HG02970 (cell line): Measurements from ENCODE around the gene TMEM245.

Experiments used
- ATAC-seq: cut with Tn5 transposase; IDR thresholded peaks from one replicate; pipeline ENCODE4 v1.9.1; 2021; ENCODE audit warnings: mild to moderate bottlenecking, moderate library complexity, moderate number of reproducible peaks; ENCODE audit not compliant: unreplicated experiment, low FRiP score

The TMEM245 gene

DNA sequence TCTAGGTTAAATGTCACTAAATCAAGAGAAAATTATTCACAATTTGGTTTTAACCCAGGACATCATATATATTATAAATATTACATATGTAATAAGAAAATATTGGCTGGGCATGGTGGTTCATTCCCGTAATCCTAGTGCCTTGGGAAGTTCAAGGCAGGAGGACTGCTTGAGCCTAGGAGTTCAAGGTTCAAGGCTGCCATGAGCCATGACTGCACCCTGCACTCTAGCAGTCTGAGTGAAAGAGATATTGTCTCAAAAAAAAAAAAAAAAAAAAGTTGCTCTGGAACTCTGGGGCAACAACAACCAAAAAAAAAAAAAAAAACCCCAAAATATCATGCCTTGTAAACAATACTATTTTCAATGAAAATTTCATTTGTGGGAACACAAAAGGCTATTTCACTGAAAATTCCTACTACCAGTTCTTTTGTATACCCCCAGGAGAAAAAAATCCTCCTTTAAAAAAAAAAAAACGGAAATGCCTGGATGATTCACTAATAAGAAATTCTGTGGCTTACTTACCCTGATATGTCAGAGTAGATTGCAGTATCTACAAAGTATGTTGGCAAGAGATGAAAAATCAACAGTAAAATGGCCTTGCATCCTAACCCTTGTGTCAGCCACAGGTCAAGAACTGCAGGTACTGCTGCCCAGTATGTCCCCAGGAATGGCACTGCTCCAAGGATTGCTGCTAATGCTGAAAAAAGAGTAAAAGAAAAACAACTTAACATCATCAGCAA, 83.9 kb downstream of the TMEM245 start:
- no peak for ATAC-seq

- no peak for ATAC-seq
Observed at GRCh38 chr9:109033941-109034700, 85.6 kb downstream of the TMEM245 start.

- ATAC-seq: no peak
Observed at GRCh38 chr9:109031241-109031640, 88.5 kb downstream of the TMEM245 start.

DNA sequence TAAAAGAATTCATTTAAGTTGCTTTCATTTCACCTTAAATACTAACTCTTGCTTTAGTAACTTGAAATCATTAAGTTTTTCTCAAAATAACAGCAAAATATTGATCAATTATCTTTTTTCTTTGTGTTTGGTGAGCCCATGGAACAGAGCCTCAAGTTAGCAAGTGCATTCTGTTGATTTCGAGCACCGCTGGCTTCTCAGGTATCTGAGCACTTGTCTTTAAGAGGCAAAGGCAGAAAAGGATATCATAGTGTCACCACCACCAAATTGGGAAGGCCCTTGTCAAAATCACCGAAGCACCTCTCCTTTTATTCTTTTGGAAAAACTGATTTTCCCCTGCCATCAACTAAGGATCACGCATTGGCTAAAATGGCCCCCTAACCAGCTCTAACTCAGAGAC, 89.3 kb downstream of the TMEM245 start:
- ATAC-seq: no peak

DNA sequence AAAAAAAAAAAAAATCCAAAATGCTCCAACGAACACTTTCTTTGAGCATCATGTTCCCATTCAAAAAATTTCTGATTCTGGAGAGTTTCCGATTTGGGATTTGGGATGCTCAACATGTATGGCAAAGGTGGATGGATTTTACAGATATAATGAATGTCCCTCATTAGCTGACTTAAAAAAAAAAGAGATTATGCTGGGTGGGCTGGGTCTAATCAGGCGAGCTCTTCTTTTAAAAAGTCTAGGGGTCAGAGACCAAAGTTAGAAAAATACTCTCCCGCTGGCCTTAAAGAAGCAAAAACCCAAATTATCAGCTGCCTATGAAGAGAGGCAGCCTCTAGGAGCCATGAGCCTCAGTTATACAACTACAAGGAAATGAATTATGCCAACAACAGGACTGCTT, 91.3 kb downstream of the TMEM245 start:
- ATAC-seq: no peak

- no peak for ATAC-seq
Observed at GRCh38 chr9:109027176-109027575, 92.6 kb downstream of the TMEM245 start.

DNA sequence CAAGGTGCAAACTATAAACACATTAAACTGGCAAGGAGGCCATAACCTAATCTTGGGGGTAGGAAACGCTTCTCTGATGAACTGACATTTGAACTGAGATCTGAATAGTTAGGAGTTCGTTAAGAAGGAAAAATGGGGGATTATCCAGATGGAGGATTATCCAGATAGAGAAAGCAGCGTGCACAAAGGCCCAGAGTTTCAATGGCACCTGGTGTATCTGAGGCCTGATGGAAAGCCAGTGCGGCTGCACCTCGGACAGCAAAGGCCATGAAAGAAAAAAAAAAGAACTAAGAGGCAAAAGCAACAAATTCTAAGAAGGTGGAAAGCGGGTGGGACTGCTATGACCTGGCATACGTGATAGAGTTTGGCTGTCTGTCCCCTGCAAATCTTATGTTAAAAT, 93.4 kb downstream of the TMEM245 start:
- ATAC-seq: no peak

GRCh38 chr9:109022873-109023272, 96.9 kb downstream of the TMEM245 start:
- ATAC-seq: no peak

DNA sequence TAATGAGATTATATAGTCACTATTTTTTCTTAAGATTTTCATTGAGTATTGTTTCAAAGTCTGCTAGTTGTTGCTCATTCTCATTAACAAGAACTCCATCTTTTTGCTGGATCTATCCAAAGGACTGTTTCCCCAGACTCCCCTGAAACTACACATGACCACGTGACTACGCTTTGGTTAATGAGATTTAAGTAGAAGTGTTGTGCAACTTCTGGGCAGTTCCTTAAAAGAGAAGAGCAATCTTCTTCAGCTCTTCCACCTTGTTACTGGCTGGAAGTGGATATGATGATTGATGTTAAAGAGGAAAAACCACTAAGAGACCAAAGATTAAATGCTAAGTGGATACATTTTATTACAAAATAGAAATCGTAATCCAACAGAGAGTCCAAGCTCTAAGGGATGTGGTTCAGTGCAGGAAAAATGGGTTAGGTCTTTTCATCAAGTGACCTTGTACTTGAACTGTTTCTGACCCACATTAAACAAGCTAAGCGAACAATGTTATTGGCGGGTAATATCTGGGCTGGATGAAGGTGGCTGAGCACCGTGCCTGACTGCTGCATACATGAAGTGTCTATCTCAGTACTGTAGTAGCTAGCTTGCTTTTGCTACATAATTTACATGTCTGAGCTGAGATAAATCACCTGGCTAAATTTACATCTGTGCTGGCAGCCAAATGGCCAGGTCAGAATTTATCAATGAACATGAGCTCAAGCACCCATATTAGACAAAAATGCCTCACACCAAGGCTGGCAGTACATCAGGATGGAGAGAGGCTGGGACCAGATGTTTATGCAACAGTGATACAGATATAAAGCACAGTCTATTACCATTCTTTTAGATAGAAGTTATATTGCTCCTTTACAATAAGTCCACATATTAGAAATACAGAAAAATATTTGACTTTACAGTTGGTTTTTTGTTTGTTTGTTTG, 98.9 kb downstream of the TMEM245 start:
- ATAC-seq: no peak

DNA sequence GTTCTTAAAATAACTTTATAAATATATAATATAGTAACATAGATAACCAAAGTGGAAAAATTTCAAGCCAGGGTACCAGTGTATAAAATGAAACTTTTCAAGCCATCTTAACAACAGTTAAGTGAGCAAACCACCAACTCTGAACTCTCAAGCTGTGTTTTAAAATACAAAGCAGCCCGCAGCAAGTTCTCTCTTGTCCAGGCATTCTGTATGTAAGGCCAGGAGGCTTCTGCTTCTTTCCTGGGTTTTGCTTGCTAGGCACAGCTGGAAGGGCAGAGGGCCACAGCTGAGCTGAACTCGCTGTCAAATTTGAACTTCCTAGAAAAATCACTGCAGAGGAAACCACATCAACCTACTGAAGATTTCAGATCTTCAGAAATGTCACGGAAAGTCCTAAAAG, 99.6 kb downstream of the TMEM245 start:
- no peak for ATAC-seq

- ATAC-seq: no peak
Observed at GRCh38 chr9:109019420-109019819, 100.3 kb downstream of the TMEM245 start.

DNA sequence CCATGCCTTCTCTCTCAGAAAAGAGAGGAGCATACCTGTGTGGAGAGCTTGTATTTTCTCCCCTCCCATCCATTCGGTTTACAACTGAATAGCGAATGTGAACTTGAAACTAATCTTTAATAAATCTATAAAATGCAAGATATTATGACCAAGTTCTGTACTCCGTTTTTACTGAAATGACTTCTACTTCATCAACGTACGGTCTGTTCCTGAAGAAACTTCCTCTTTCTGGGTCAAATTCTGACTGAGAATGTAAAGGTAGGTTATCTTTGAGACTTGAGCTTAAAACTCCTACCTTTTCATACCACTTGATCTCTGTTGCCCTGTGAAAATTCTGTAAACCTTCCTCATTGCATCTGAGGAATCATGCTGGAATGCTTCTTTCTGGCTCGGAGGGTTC, 102.3 kb downstream of the TMEM245 start:
- ATAC-seq: no peak

DNA sequence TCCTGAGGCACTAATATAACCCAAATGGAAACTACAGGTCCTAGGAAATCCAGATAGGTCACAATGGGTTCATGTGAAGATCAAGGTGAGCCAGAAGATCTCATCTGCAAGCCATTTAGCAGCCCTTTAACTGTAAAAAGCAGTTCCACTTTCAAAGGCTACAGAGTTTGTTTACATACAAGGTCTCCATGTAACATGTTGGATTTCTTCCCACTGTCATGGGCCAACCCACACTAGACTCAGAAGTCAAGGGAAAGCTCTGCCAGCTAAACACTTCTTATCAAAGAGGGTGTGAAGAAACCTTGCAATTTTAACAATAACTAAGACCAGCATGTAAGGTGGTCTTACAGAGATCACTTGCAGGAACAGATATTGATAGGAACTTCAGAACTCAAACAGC, 102.7 kb downstream of the TMEM245 start:
- ATAC-seq: no peak

- no peak for ATAC-seq
Observed at GRCh38 chr9:109016132-109016531, 103.6 kb downstream of the TMEM245 start.

- no peak for ATAC-seq
Observed at GRCh38 chr9:109014608-109015280, 105.0 kb downstream of the TMEM245 start.

DNA sequence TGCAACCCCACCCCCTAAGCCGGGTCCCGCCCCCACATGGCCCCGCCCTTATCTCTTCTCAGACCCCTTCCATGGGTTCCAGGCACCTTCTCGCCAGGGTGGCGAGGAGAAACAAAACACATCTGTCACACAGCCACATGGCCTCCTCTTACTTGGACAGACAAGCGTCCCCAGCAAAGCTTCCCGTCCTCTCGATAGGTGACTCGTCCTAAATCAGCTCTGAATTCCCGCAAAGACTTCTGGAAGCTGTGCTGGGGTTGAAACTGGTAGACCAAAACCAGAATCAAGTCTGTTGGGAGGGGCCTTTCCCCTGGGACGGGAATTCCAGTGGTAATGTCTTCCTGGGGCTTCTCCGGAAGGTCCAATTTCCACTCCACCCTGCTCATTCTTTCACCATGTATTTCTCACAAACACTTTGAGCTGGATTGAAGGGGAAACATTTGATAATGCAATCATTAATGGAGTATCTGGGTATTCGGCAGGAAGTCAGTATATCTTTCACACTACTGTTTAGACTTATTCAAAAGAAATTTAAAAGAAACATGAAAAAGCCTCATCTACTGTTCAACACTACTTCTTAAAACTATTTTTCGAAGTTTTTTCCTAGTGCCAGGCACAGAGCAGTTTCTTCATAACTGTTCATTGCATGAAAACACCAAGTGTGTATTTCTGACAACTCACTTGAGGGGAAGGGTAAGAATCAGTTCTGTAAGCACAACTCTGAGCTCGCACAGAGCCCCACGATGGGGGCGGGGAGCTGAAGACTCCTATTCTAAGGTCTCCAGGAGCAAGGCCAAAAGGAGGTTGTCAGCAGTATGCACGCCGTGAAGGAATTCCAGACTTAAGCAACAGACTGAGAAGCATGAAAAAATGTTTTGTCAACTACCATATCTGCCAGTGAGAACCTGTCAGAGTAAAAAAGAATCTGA, 105.8 kb downstream of the TMEM245 start:
- ATAC-seq: no peak

DNA sequence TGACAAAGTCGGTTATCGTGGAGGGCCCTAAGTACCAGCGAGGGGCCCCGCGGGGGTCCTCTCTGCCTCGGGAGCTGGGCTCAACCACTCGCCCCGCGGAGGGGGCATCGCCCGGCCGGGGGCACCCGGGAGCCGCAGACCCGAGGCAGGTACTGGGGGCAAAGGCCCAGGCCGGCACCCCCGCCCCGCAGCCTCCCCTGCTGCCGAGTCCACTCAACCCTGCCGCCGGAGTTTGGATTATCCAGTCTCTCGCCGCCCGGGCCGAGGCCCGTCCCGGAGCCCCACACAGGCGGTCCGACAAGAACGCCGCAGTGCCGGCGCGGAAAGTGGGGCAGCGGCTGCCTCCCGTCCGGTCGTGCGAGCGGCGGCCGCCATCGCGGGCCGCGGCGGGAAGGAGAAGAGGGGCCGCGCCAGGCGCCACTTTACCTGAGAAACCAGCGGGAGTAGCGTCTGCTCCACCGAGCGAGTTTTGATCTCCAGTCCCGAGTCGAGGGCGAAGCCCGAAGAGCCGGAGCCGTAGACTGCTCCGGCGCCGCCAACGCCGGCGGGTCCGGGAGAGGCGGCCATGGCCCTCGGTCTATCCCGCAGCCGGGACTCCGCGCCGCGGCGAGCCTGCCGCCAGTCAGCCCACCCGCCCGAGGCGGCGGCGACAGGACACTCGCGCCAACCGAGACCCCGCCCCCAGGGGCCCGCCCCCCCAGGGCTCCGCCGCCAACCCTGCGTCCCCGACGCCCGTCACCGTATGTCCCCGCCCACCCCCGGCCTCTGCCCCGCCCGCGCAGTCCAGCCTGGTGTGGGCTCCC, 106.7 kb downstream of the TMEM245 start, which contains the start of gene CTNNAL1:
TSS of gene CTNNAL1 (minus strand) at position 624 of the 803 bp plus-strand sequence. CDS start at position 567, 57 bp downstream.
- peak; percentile 78 for ATAC-seq
